IMR-90 (cell line): ENCODE results near the gene TMEM117. TPM values are rescaled to one million over a fixed set of nuclear protein-coding genes. Genes with fewer than 3 reads are reported as not detected.

Source experiments
- ATAC-seq: fragments of 200-7000 bp; cut with Tn5 transposase; 2 replicates; pipeline ENCODE4 v1.9.1; 2020; ENCODE audit warnings: low read depth, mild to moderate bottlenecking, moderate library complexity
- BruUV-seq: library from RNA; stranded (reverse); fragments of 400-500 nt; replicated peaks from 2 replicates; lab custom pipeline; 2021; lab: Mats Ljungman, UMichigan
- CTCF ChIA-PET: fragments of 300-600 bp; formaldehyde crosslinking; extraction: SDS; loops from one replicate; lab custom pipeline; 2021; ENCODE audit warnings: antibody characterized with exemption; lab: Yijun Ruan, JAX
- POLR2A ChIA-PET: fragments of 300-600 bp; sonication (Branson Sonifier 250); formaldehyde crosslinking; loops from one replicate; lab custom pipeline; 2022; ENCODE audit warnings: antibody characterized with exemption; ENCODE audit not compliant: unreplicated experiment; lab: Charles Lee
- DNase-seq: peaks from one replicate; pipeline ENCODE4 v3.0.0; 2013
- H2AFZ ChIP-seq: replicated peaks from 2 replicates; pipeline ENCODE3; 2013; ENCODE audit warnings: low read length, mild to moderate bottlenecking; ENCODE audit not compliant: poor library complexity
- H2AK5ac ChIP-seq: 2 replicates; pipeline ENCODE4 v1.6.1; 2013; ENCODE audit warnings: low read depth, low read length, inconsistent platforms
- H2AK9ac ChIP-seq: replicated peaks from 2 replicates; pipeline ENCODE3; 2013; ENCODE audit warnings: mild to moderate bottlenecking, low read depth, low read length, moderate library complexity; ENCODE audit not compliant: poor library complexity
- H2BK120ac ChIP-seq: 2 replicates; pipeline ENCODE4 v1.6.1; 2013; ENCODE audit warnings: low read depth, low read length, inconsistent platforms
- H2BK15ac ChIP-seq: 3 replicates; pipeline ENCODE4 v1.6.1; 2013; ENCODE audit warnings: low read depth, low read length, inconsistent platforms
- H2BK20ac ChIP-seq: 2 replicates; pipeline ENCODE4 v1.6.1; 2013; ENCODE audit warnings: low read depth, mild to moderate bottlenecking, inconsistent platforms, low read length, moderate library complexity
- H2BK5ac ChIP-seq: 2 replicates; pipeline ENCODE4 v1.6.1; 2013; ENCODE audit warnings: mild to moderate bottlenecking, low read depth, low read length, inconsistent platforms; ENCODE audit not compliant: poor library complexity, severe bottlenecking
- H3K14ac ChIP-seq: replicated peaks from 2 replicates; pipeline ENCODE4 v1.6.1; 2013; ENCODE audit warnings: low read depth, low read length, inconsistent platforms
- H3K18ac ChIP-seq: 2 replicates; pipeline ENCODE4 v1.6.1; 2013; ENCODE audit warnings: low read depth, low read length, control low read depth
- H3K23ac ChIP-seq: 2 replicates; pipeline ENCODE4 v1.6.1; 2013; ENCODE audit warnings: low read depth, low read length, inconsistent platforms
- H3K27ac ChIP-seq: 2 replicates; pipeline ENCODE4 v1.5.1; 2013; ENCODE audit warnings: mild to moderate bottlenecking, control low read depth, low read length; ENCODE audit not compliant: insufficient read depth
- H3K27me3 ChIP-seq: 2 replicates; pipeline ENCODE4 v1.6.1; 2013; ENCODE audit warnings: low read length; ENCODE audit not compliant: control insufficient read depth, insufficient read depth
- H3K36me3 ChIP-seq: 2 replicates; pipeline ENCODE4 v1.6.1; 2013; ENCODE audit warnings: low read length, mixed read lengths; ENCODE audit not compliant: control insufficient read depth, insufficient read depth
- H3K4ac ChIP-seq: 2 replicates; pipeline ENCODE4 v1.6.1; 2013; ENCODE audit warnings: low read depth, low read length, inconsistent platforms
- H3K4me1 ChIP-seq: 2 replicates; pipeline ENCODE4 v1.6.1; 2013; ENCODE audit warnings: low read length, mixed read lengths; ENCODE audit not compliant: control insufficient read depth, insufficient read depth
- H3K4me2 ChIP-seq: 2 replicates; pipeline ENCODE4 v1.6.1; 2013; ENCODE audit warnings: low read depth, mild to moderate bottlenecking, control low read depth, low read length, moderate library complexity
- H3K4me3 ChIP-seq: 2 replicates; pipeline ENCODE4 v1.5.1; 2013; ENCODE audit warnings: low read depth, mild to moderate bottlenecking, control low read depth, low read length, moderate library complexity; ENCODE audit not compliant: insufficient read depth
- H3K56ac ChIP-seq: 2 replicates; pipeline ENCODE4 v1.6.1; 2013; ENCODE audit warnings: low read length, inconsistent platforms; ENCODE audit not compliant: insufficient read depth; ENCODE audit errors: extremely low read depth
- H3K79me1 ChIP-seq, 2 experiments: 2 replicates each; pipeline ENCODE4 v1.6.1; 2013; ENCODE audit warnings: low read length in 2 of 2, inconsistent platforms in 1 of 2, low read depth in 1 of 2
- H3K9ac ChIP-seq: 2 replicates; pipeline ENCODE4 v1.6.1; 2013; ENCODE audit warnings: low read depth, low read length, control low read depth
- H3K9me1 ChIP-seq: 2 replicates; pipeline ENCODE4 v1.6.1; 2013; ENCODE audit warnings: low read length, inconsistent platforms; ENCODE audit not compliant: insufficient read depth
- H3K9me3 ChIP-seq: 2 replicates; pipeline ENCODE4 v1.6.1; 2013; ENCODE audit warnings: low read length; ENCODE audit not compliant: control insufficient read depth, insufficient read depth
- H4K20me1 ChIP-seq: 2 replicates; pipeline ENCODE4 v1.6.1; 2013; ENCODE audit warnings: low read length, inconsistent platforms; ENCODE audit not compliant: insufficient read depth
- H4K5ac ChIP-seq: 2 replicates; pipeline ENCODE4 v1.6.1; 2013; ENCODE audit warnings: mild to moderate bottlenecking, low read depth, low read length, control low read depth
- H4K8ac ChIP-seq, 2 experiments: 2 replicates each; pipeline ENCODE4 v1.6.1; 2013; ENCODE audit warnings: low read depth in 2 of 2, low read length in 2 of 2, control low read depth in 1 of 2, inconsistent platforms in 1 of 2
- H4K91ac ChIP-seq: 2 replicates; pipeline ENCODE4 v1.6.1; 2013; ENCODE audit warnings: low read depth, low read length, inconsistent platforms; ENCODE audit not compliant: insufficient read depth
- CEBPB ChIP-seq: IDR thresholded peaks from 2 replicates; pipeline ENCODE4 v1.6.1; 2012; ENCODE audit warnings: low read depth, low read length, improper control_type of control experiment
- CHD1 ChIP-seq: IDR thresholded peaks from 2 replicates; pipeline ENCODE4 v1.6.1; 2012; ENCODE audit warnings: low read depth, low read length, improper control_type of control experiment
- FOS ChIP-seq: fragments of 150-350 bp; IDR thresholded peaks from 2 replicates; pipeline ENCODE4 v1.6.1; 2016; ENCODE audit warnings: low read depth, low read length
- MAFK ChIP-seq: IDR thresholded peaks from 2 replicates; pipeline ENCODE4 v1.6.1; 2012; ENCODE audit warnings: low read depth, low read length, improper control_type of control experiment
- MAZ ChIP-seq: IDR thresholded peaks from 2 replicates; pipeline ENCODE4 v1.6.1; 2012; ENCODE audit warnings: low read depth, mild to moderate bottlenecking, low read length, improper control_type of control experiment, moderate library complexity, borderline replicate concordance
- MXI1 ChIP-seq: IDR thresholded peaks from 2 replicates; pipeline ENCODE4 v1.6.1; 2012; ENCODE audit warnings: low read depth, mild to moderate bottlenecking, low read length, moderate library complexity, borderline replicate concordance
- NFE2L2 ChIP-seq: fragments of 150-350 bp; IDR thresholded peaks from 2 replicates; pipeline ENCODE4 v1.6.1; 2016; ENCODE audit warnings: low read depth, mild to moderate bottlenecking, low read length
- POLR2A ChIP-seq: IDR thresholded peaks from 2 replicates; pipeline ENCODE4 v1.6.1; 2012; ENCODE audit warnings: mild to moderate bottlenecking, low read depth, low read length
- RCOR1 ChIP-seq: IDR thresholded peaks from 2 replicates; pipeline ENCODE4 v1.6.1; 2012; ENCODE audit warnings: mild to moderate bottlenecking, low read length, improper control_type of control experiment; ENCODE audit not compliant: insufficient replicate concordance
- RFX5 ChIP-seq: IDR thresholded peaks from 2 replicates; pipeline ENCODE4 v1.8.0; 2012; ENCODE audit warnings: low read depth, mild to moderate bottlenecking, low read length, moderate library complexity
- SMC3 ChIP-seq: fragments of 150-350 bp; IDR thresholded peaks from 2 replicates; pipeline ENCODE4 v1.6.1; 2016; ENCODE audit warnings: low read depth, mild to moderate bottlenecking, antibody characterized with exemption, low read length, moderate library complexity
- WGBS, 2 experiments: methylation state at CpG; one replicate each; pipeline versions ENCODE4 v1.1.5 to v1.1.7; 2013; ENCODE audit warnings: missing lambda C conversion rate in 2 of 2; ENCODE audit not compliant: insufficient read length in 1 of 2; ENCODE audit errors: extremely low coverage in 2 of 2; 5-methylcytosine and 5-hydroxymethylcytosine counted together
- dilution Hi-C: fragments of 300-500 bp; cut with HindIII; formaldehyde crosslinking; loops from one replicate; pipeline ENCODE4 v1.14.3; 2018; ENCODE audit warnings: low sequenced_read_pairs; ENCODE audit not compliant: unreplicated experiment
- in situ Hi-C: fragments of 300-500 bp; cut with MboI; formaldehyde crosslinking; loops from 3 replicates; pipeline ENCODE4 v1.14.3; 2019; ENCODE audit warnings: low sequenced_read_pairs, inconsistent platforms, mixed read lengths
- intact Hi-C: fragments of 100-400 bp; cut with micrococcal nuclease; formaldehyde crosslinking; loops from 2 replicates; pipeline ENCODE4 v1.10.0; 2022
- polyA plus RNA-seq, 3 experiments: library from polyadenylated mRNA; depleted of rRNA; stranded (reverse); fragments of >200 nt; gene quantifications; 2 replicates each; pipeline ENCODE4 v1.2.3, GENCODE V29; 2012; ENCODE audit warnings: low replicate concordance in 1 of 3
- total RNA-seq: library from RNA; depleted of rRNA; stranded (reverse); fragments of >200 nt; gene quantifications from 2 replicates; pipeline ENCODE4 v1.2.3, GENCODE V29; 2012
- TF ChIP-seq, protein P1 (sequence below): fragments of 150-350 bp; IDR thresholded peaks from 2 replicates; pipeline ENCODE4 v1.6.1; 2016; ENCODE audit warnings: low read depth, mild to moderate bottlenecking, low read length, moderate library complexity, borderline replicate concordance

TMEM117 gene
- total and polyA plus RNA-seq, 2 of the 4 experiments (the other 2 are of a cell fraction), result 8.7 to 21.0 TPM

DNA sequence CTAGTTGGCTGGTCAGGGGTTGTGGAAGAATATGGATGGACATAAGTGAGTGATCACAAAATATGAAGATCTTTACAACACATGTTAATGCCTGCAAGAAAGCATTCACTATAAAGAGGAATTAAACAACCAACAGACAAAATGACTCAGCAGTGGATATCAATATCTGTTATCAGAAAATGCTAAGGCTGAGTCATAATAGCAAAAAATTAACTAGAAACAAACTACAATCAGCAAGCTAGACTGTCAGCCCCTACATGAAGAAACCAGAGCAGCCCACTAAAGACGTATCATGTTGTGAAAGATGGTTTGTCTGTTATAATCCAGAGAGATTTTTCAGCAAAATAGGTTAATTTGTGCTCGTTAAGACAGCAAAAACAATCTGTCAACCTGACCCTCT, 567.3 kb downstream of the TMEM117 start:
- Histone ChIP-seq H2BK5ac (no peak overlapping the region), H3K4ac (no peak overlapping the region), H3K14ac (no peak overlapping the region), H2BK20ac (no peak overlapping the region), H3K4me1 (no peaks in the 10 kb centered on the region), H2BK15ac (no peak overlapping the region), H3K4me2 (no peak overlapping the region), H4K20me1 (no peaks in the 10 kb centered on the region), H3K27me3 (no peaks in the 10 kb centered on the region), H2AK5ac (no peak overlapping the region), H3K23ac (no peak overlapping the region), H4K8ac (no peak overlapping the region), H2AFZ (no peak overlapping the region), H4K5ac (no peak overlapping the region), H3K18ac (no peak overlapping the region), H4K91ac (no peak overlapping the region), H3K9ac (no peak overlapping the region), H3K27ac (no peak overlapping the region), H2AK9ac (no peak overlapping the region), H3K79me1 (no peaks in the 10 kb centered on the region), H2BK120ac (no peak overlapping the region), H3K4me3 (no peak overlapping the region), H3K56ac (no peak overlapping the region), H3K36me3 (no peaks in the 10 kb centered on the region), H3K9me3 (no peaks in the 10 kb centered on the region), H3K9me1 (no peaks in the 10 kb centered on the region)
- POLR2A ChIA-PET, result no interaction called here
- in situ Hi-C loops, result no loop called here
- BruUV-seq, result no TSS peak
- DNase-seq (no peak), ATAC-seq (no peak)
- intact Hi-C loops, result no loop called here
- WGBS, 2 experiments, result no CpG with 5 or more reads among the region's 2 CpGs
- CTCF ChIA-PET, result no interaction called here
- no peak for TF ChIP-seq MAFK
- no peak for TF ChIP-seq CHD1
- no peak for TF ChIP-seq FOS
- no peak for TF ChIP-seq POLR2A
- TF ChIP-seq, protein P1, sequence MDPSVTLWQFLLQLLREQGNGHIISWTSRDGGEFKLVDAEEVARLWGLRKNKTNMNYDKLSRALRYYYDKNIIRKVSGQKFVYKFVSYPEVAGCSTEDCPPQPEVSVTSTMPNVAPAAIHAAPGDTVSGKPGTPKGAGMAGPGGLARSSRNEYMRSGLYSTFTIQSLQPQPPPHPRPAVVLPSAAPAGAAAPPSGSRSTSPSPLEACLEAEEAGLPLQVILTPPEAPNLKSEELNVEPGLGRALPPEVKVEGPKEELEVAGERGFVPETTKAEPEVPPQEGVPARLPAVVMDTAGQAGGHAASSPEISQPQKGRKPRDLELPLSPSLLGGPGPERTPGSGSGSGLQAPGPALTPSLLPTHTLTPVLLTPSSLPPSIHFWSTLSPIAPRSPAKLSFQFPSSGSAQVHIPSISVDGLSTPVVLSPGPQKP, result no peak
- TF ChIP-seq CEBPB, result no peak
- TF ChIP-seq MAZ, result no peak
- TF ChIP-seq RCOR1, result no peak
- no peak for TF ChIP-seq MXI1
- TF ChIP-seq SMC3, result no peak
- TF ChIP-seq RFX5, result no peak
- TF ChIP-seq NFE2L2, result no peak
- dilution Hi-C loops, result no loop called here
